Body of pancreas (tissue), 4 donors: ENCODE results near the gene NRARP. TPM values are rescaled to one million over a fixed set of nuclear protein-coding genes. Genes with fewer than 3 reads are reported as not detected.

ENCODE experiments used
- ATAC-seq: fragments of 150-250 bp; one replicate; pipeline ENCODE4 v1.9.1; 2016
- DNase-seq, 4 donors: peaks; one replicate each; pipeline ENCODE4 v3.0.0-alpha.2; 2019
- H3K27ac ChIP-seq, 4 donors: fragments of 200-600 bp; sonication (generic); 1 replicate in 3 of 4; 2 replicates in 1 of 4; pipeline versions ENCODE4 v1.5.1 to v1.6.1; 2016 to 2019; ENCODE audit warnings: mild to moderate bottlenecking in 1 of 4, mixed read lengths in 1 of 4, moderate library complexity in 1 of 4
- H3K27me3 ChIP-seq, 2 donors: fragments of 200-600 bp; sonication (generic); one replicate each; pipeline ENCODE4 v1.6.0; 2016; ENCODE audit warnings: mild to moderate bottlenecking in 1 of 2
- H3K36me3 ChIP-seq, 2 donors: fragments of 200-600 bp; sonication (generic); replicated peaks in 1 of 2; 2 replicates each; pipeline ENCODE4 v1.5.1; 2016; ENCODE audit warnings: low read depth in 2 of 2; ENCODE audit not compliant: insufficient read depth in 1 of 2
- H3K4me1 ChIP-seq: fragments of 200-600 bp; sonication (generic); one replicate; pipeline ENCODE4 v1.6.0; 2016
- H3K4me3 ChIP-seq, 2 donors: fragments of 200-600 bp; sonication (generic); 1 replicate in 1 of 2; 2 replicates in 1 of 2; pipeline ENCODE4 v1.5.1; 2016 to 2019
- H3K9me3 ChIP-seq, 3 donors: fragments of 200-600 bp; sonication (generic); 1 replicate in 2 of 3; 2 replicates in 1 of 3; pipeline ENCODE4 v1.5.1; 2016
- POLR2A ChIP-seq, 3 donors: fragments of 450-650 bp; IDR thresholded peaks; one replicate each; pipeline ENCODE4 v1.6.1; 2016; ENCODE audit warnings: antibody characterized with exemption in 3 of 3, mild to moderate bottlenecking in 2 of 3
- WGBS, 2 donors: methylation state at CpG; one replicate each; pipeline ENCODE4 v1.1.5; 2017; 5-methylcytosine and 5-hydroxymethylcytosine counted together
- intact Hi-C: fragments of 100-400 bp; cut with DNase I; formaldehyde crosslinking; loops from one replicate; pipeline ENCODE4 v1.15.1; 2023
- total RNA-seq, 2 donors: library from RNA; depleted of rRNA; stranded (reverse); fragments of >200 nt; gene quantifications; one replicate each; pipeline ENCODE4 v1.1.0, GENCODE V29; 2016
- TF ChIP-seq, protein P1 (sequence below), 7 experiments: fragments of 450-650 bp in 4 of 7; fragments of 200-600 bp in 3 of 7; sonication (generic) in 3 of 7; IDR thresholded peaks; one replicate each; pipeline ENCODE4 v1.5.1; 2016 to 2019; ENCODE audit warnings: antibody characterized with exemption in 7 of 7

NRARP gene
- total RNA-seq, 2 donors from 2014 or later = 18.4 to 24.4 TPM

DNA sequence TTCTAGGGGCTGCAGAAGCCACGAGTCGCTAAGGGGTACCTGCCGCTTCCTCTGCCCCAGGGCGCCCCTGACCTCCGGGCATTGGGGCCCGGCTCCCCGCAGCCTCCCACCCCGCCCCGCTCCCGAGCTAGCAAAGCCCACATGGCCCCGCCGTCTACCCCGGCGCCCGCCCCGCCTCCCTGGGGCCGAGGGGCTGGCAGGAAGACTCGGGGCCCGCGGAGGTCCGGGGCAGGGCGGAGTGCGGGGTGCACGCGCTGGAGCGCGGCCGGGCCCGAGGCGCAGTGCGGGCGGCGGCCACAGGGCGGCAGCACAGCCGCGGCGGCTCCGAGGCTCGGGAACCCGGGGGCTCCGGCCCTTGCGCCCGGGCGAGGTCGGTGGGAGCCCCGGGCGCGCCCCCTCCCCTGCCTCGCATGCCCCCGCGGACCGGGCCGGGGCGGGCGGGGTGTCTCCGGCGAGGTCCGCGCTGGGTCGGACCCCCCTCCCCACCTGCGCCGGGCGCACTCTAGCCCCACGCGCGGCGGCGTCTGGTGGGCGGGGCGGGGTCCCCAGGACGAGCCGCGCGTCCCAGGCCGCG lies 6.7 kb downstream of the NRARP start:
- peaks cover 72% of the 10 kb centered on the region for H3K4me1 ChIP-seq
- 6% methylated on average over 33 of the region's 76 CpGs; no CpG with 5 or more reads in 1 of the 2 donors for WGBS, 2 donors
- no peak overlapping the region for H3K4me3 ChIP-seq
- intact Hi-C loops = no loop called here
- no peaks in the 10 kb centered on the region for H3K36me3 ChIP-seq
- DNase-seq = peak in 3 of 4 donors; percentile 46 to 60 (median 57)
- H3K27me3 ChIP-seq = no peaks in the 10 kb centered on the region
- ATAC-seq = peak; percentile 41
- H3K27ac ChIP-seq = peak overlapping the region; percentile 84 to 95 (median 92)
- no peak for TF ChIP-seq POLR2A (IDR thresholded peaks at IDR 0.05)
- TF ChIP-seq, protein P1, sequence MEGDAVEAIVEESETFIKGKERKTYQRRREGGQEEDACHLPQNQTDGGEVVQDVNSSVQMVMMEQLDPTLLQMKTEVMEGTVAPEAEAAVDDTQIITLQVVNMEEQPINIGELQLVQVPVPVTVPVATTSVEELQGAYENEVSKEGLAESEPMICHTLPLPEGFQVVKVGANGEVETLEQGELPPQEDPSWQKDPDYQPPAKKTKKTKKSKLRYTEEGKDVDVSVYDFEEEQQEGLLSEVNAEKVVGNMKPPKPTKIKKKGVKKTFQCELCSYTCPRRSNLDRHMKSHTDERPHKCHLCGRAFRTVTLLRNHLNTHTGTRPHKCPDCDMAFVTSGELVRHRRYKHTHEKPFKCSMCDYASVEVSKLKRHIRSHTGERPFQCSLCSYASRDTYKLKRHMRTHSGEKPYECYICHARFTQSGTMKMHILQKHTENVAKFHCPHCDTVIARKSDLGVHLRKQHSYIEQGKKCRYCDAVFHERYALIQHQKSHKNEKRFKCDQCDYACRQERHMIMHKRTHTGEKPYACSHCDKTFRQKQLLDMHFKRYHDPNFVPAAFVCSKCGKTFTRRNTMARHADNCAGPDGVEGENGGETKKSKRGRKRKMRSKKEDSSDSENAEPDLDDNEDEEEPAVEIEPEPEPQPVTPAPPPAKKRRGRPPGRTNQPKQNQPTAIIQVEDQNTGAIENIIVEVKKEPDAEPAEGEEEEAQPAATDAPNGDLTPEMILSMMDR (IDR thresholded peaks at IDR 0.05) = peak in 4 of 7 experiments; percentile 85 to 90 (median 86)
- H3K9me3 ChIP-seq = no peaks in the 10 kb centered on the region

DNA sequence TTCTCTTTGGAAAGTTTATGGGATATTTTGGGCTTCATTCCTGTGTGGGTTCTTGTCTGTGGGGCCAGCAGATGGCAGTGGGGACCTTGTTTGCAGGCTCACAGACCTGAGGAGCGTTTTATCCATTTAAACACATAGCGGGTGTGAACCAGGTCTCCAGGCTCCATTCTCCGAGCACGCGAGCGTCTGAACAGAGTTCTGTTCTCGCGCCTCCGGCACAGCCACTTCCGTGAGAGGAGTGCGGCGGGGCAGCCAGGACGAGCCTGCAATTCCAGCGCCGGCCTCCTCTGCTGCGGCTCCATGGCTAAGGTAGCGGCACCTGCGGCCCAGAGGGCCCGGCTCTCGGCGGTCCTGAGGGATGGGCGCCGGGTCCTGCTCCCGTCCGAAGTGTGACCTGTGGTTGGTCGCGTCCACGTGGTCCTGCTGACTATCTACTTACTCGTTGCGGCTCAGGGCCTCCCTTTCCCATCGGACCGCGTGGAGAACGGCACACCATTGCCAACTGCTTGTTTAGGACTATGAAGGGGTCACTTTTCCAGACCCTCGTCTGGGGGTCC lies 7.3 kb downstream of the NRARP start:
- Histone ChIP-seq H3K27me3 (no peaks in the 10 kb centered on the region), H3K4me1 (peaks cover 66% of the 10 kb centered on the region), H3K9me3 (no peaks in the 10 kb centered on the region), H3K4me3 (no peak overlapping the region), H3K27ac (peak overlapping the region; percentile 84 to 95 (median 92)), H3K36me3 (no peaks in the 10 kb centered on the region)
- ATAC-seq = no peak
- no peak for TF ChIP-seq POLR2A (IDR thresholded peaks at IDR 0.05)
- TF ChIP-seq, protein P1 (IDR thresholded peaks at IDR 0.05) = peak in 3 of 7 experiments; percentile 4 to 31 (median 11)
- intact Hi-C loops = no loop called here
- DNase-seq = peak in 2 of 4 donors; percentile 39 to 41
- WGBS, 2 donors = 38 to 77% methylated on average over 12 to 35 of the region's 35 CpGs

DNA sequence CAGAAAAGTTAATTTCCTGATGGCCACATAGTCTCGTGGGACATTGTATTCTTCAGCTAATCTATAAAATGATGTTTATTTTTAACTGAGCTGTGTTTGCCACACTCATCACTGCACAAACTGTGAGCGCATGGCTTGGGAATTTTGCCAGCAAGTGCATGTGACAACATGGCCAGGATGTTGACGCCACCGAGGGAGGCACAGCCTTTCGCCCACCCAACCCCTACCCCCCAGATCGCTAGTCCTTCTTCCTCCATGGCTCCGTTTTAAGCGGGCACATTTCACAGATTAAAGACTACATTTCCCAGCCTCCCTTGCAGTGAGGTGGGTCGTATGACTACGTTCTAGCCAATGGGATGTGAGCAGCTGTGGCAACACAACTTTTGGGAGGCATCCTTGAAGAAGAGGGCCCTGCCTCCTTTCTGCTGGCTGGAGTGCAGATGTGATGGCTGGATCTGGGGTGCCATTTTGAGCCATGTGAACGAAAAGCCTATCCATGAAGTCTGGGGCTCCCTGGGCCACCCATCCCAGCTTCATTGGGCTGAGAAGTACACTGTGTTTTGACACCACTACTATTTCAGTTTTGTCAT lies 7.9 kb downstream of the NRARP start:
- intact Hi-C loops = no loop called here
- Histone ChIP-seq H3K27ac (peak overlapping the region; percentile 84 to 95 (median 92)), H3K27me3 (no peaks in the 10 kb centered on the region), H3K4me1 (peaks cover 62% of the 10 kb centered on the region), H3K36me3 (no peaks in the 10 kb centered on the region), H3K4me3 (no peak overlapping the region), H3K9me3 (no peaks in the 10 kb centered on the region)
- no peak for TF ChIP-seq POLR2A (IDR thresholded peaks at IDR 0.05)
- WGBS, 2 donors = 12 to 21% methylated on average over 11 of the region's 11 CpGs
- DNase-seq (peak; percentile 87 to 91 (median 90)), ATAC-seq (peak; percentile 55)

DNA sequence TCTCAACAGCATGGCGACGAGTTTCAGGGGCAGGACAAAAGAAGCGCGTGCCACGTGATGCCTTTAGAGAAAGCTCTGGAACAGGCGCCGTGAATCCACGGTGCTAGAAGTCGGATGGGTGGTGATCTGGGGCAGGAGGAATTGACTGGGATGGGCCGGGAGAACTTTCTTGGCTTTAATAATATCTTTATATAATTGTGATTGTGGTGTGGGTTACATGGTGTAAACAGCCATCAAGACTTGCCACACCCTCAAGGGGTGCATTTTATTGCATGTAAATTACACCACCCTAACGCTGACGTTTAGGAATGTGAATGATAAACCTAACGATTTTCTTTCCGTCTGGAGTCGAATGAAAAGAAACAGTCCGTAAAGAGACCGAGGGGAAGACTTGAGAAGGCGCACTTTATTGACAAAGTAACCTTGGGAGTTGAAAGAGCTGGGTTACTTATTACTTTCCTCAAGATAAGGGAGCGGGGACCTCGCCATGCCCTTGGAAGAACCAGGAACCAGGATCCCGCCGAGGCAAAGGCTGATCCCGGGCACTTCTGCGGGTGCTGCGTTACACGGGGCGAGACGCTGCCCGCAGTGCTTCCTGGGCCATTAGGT lies 8.5 kb downstream of the NRARP start:
- Histone ChIP-seq H3K27ac (peak overlapping the region; percentile 84 to 95 (median 92)), H3K9me3 (no peaks in the 10 kb centered on the region), H3K4me3 (no peak overlapping the region), H3K36me3 (no peaks in the 10 kb centered on the region), H3K27me3 (no peaks in the 10 kb centered on the region), H3K4me1 (peaks cover 56% of the 10 kb centered on the region)
- WGBS, 2 donors = 20% methylated on average over 29 of the region's 29 CpGs
- ATAC-seq (peak; percentile 79), DNase-seq (peak; percentile 88 to 94 (median 90))
- intact Hi-C loops = no loop called here
- TF ChIP-seq, protein P1 (IDR thresholded peaks at IDR 0.05) = peak in 1 of 7 experiments; percentile 7
- peak in 2 of 3 donors; percentile 79 to 84 for TF ChIP-seq POLR2A (IDR thresholded peaks at IDR 0.05)

DNA sequence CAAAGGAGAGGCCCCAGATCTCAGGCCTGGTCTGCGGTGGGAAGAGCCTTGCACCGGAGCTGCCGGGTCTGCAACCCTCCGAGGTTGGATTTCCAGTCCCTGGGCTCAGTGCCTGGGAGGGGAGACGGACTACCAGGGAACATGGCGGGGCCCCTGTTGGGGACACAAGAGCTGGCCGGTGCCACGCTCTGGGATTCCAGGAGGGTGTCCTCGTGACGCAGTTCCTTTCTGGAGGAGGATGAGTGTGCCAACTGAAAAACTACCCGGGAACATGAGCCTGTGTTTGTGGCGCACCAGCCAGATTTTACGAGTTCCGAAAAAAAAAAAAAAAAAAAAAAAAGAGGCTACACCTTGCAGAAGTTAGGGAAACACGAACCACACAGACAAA lies 9.0 kb downstream of the NRARP start:
- intact Hi-C loops = no loop called here
- 14 to 18% methylated on average over 9 to 15 of the region's 15 CpGs for WGBS, 2 donors
- H3K4me3 ChIP-seq = no peak overlapping the region
- H3K4me1 ChIP-seq = peaks cover 51% of the 10 kb centered on the region
- no peaks in the 10 kb centered on the region for H3K9me3 ChIP-seq
- ATAC-seq (peak; percentile 19), DNase-seq (peak; percentile 57 to 76 (median 58))
- peak overlapping the region; percentile 84 to 95 (median 92) for H3K27ac ChIP-seq
- no peaks in the 10 kb centered on the region for H3K27me3 ChIP-seq
- no peak for TF ChIP-seq POLR2A (IDR thresholded peaks at IDR 0.05)
- TF ChIP-seq, protein P1 (IDR thresholded peaks at IDR 0.05) = no peak
- no peaks in the 10 kb centered on the region for H3K36me3 ChIP-seq
